Skeletal muscle tissue (tissue), 4 donors: Measurements from ENCODE around the gene NHSL1. TPM values are rescaled to one million over a fixed set of nuclear protein-coding genes. Genes with fewer than 3 reads are reported as not detected.

Experiments
- H3K27ac ChIP-seq: one replicate; pipeline ENCODE4 v1.7.0; 2013; ENCODE audit warnings: mild to moderate bottlenecking, low read depth, low read length, inconsistent platforms
- H3K27me3 ChIP-seq, 3 donors: one replicate each; pipeline ENCODE4 v1.7.0; 2013; ENCODE audit warnings: low read length in 3 of 3; ENCODE audit not compliant: control insufficient read depth in 3 of 3, insufficient read depth in 3 of 3
- H3K36me3 ChIP-seq, 3 donors: one replicate each; pipeline ENCODE4 v1.7.0; 2013; ENCODE audit warnings: low read length in 3 of 3; ENCODE audit not compliant: control insufficient read depth in 3 of 3, insufficient read depth in 3 of 3
- H3K4me1 ChIP-seq, 3 donors: one replicate each; pipeline ENCODE4 v1.7.0; 2013; ENCODE audit warnings: low read length in 3 of 3, mild to moderate bottlenecking in 3 of 3; ENCODE audit not compliant: control insufficient read depth in 3 of 3, insufficient read depth in 3 of 3
- H3K4me3 ChIP-seq, 3 donors: one replicate each; pipeline ENCODE4 v1.7.0; 2013; ENCODE audit warnings: low read length in 3 of 3
- H3K9ac ChIP-seq, 3 donors: one replicate each; pipeline ENCODE4 v1.7.0; 2013; ENCODE audit warnings: low read length in 3 of 3, mild to moderate bottlenecking in 3 of 3, moderate library complexity in 2 of 3, low read depth in 1 of 3
- H3K9me3 ChIP-seq, 3 donors: one replicate each; pipeline ENCODE4 v1.7.0; 2013; ENCODE audit warnings: low read length in 3 of 3; ENCODE audit not compliant: control insufficient read depth in 3 of 3
- total RNA-seq: library from RNA; depleted of rRNA; stranded (reverse); fragments of >200 nt; gene quantifications from one replicate; pipeline ENCODE4 v1.2.3, GENCODE V29; 2014
- donor health status: Osteomylitis.

Gene NHSL1
- total RNA-seq, 1 donor from 2014 or later: 25.1 TPM

DNA sequence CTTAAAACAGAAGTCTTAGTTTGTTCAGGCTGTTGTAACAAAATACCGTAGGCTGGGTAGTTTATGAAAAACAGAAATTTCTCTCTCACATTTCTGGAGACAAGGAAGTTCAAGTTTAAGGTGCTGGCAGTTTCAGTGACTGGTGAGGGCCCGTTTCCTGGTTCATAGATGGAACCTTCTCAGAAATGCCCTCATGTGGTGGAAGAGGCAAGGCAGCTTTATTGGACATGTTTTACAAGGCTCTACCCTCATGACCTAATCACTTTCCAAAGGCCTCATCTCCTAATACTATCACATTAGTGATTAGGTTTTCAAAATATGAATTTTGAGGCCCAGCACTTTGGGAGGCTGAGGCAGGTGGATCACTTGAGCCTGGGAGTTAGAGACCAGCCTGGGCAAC, 92.9 kb downstream of the NHSL1 start:
- H3K9ac ChIP-seq: no peak overlapping the region
- H3K4me3 ChIP-seq: no peak overlapping the region
- no peak overlapping the region for H3K27ac ChIP-seq
- no peaks in the 10 kb centered on the region for H3K9me3 ChIP-seq
- H3K27me3 ChIP-seq: no peaks in the 10 kb centered on the region
- H3K36me3 ChIP-seq: peaks cover 33 to 52% (median 43%) of the 10 kb centered on the region in 3 donors
- peaks cover 4 to 19% (median 10%) of the 10 kb centered on the region in 3 donors for H3K4me1 ChIP-seq

DNA sequence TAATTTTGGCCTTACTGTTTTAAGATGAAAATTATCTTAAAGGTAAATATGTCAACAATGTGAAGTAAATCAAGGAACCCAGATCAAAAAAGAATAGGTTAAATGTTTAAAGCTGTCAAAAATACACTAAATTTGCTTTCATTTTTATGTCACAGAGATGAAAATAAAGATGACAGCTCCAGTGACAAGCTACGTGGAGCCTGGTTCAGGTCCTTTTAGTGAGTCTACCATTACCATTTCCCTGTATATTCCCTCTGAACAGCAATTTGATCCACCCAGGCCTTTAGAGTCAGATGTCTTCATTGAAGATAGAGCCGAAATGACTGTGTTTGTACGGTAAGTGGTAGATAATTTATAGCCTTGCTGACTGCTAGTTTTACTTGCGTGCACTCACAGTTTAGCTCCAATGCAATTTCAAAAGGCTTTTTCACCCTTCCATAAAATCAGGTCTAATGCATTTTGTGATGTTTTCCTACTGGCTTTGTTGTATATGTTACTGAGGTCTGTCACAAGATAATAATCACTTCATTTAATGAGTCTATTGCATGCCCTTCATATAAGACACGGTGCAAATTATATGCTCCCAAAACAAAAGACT, 93.4 kb downstream of the NHSL1 start:
- Histone ChIP-seq H3K27me3 (no peaks in the 10 kb centered on the region), H3K4me3 (no peak overlapping the region), H3K9ac (no peak overlapping the region), H3K4me1 (peaks cover 4 to 19% (median 10%) of the 10 kb centered on the region in 3 donors), H3K36me3 (peaks cover 33 to 47% (median 38%) of the 10 kb centered on the region in 3 donors), H3K9me3 (no peaks in the 10 kb centered on the region), H3K27ac (no peak overlapping the region)

DNA sequence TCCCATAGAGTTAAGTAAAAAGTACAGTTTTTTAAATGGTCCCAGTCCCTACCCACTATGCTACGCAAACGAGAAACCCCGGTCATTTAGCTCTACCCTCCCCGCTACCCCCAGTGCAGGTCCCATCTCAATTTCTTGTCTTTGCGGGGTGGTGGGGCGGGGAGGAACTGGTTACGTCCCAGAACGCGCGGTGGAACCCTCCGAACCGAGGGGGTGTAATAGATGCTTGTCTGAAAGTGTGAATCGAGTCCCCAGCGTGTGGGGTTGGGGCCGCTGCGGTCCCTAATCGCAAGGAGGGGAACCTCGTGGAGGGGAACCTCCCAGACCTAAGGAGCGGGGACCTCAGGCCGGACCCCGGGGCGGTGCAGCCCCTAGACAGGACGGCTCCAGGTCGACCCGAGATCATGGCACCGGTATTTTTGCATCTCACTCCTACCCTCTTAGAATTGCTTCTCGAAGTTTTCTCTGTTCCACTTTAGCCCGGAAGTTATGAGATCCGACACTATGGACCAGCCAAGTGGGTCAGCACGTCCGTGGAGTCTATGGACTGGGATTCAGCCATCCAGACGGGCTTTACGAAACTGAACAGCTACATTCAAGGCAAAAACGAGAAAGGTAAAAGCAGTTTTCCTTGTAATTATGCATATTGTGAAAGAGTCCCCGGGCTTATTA, 94.5 kb downstream of the NHSL1 start:
- Histone ChIP-seq H3K4me3 (peak overlapping the region; percentile 82 to 87 (median 85)), H3K27me3 (no peaks in the 10 kb centered on the region), H3K9me3 (no peaks in the 10 kb centered on the region), H3K36me3 (peaks cover 33 to 37% (median 34%) of the 10 kb centered on the region in 3 donors), H3K9ac (peak overlapping the region; percentile 79 to 96 (median 95)), H3K4me1 (peaks cover 4 to 19% (median 10%) of the 10 kb centered on the region in 3 donors), H3K27ac (peak overlapping the region; percentile 93)

DNA sequence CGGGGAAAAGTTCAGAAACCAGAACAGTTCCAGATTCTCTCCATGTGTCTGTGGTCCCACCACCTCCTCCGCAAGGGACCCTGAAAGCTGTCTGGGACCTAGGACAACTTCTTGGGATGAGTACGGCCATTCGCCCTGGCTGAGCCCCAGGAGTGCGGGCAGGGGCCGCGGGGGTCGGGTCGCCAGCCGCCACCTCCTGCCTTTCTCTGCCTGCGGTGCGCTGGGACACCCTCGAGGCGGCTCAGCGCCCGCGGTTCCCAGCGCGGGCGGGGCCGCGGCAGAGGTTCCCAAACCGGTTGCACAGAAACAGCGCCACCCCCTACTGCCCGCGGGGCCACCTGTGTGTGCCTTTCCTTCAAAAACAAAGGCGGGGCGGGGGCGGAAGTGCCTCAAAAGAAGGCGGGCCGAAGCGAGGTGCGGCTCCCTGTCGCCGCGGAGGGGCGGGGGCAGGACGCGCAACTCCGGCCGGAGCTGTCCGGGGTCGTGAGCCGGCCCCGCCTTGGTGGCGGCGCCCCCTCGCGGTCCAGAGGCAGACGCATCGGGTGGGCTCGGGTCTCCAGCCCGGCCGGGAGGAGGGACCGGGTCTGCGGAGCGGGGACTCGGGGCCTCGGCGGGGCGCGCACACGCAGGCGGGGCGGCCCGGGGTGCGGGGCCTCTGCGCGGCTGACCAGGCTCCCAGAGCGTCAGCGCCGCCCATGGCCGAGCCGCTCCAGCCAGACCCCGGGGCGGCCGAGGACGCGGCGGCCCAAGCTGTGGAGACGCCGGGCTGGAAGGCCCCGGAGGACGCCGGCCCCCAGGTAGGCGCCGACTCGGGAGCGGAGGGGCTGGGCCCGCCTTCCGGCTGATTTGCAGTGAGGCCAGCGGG, 95.3 kb downstream of the NHSL1 start, which contains the start of gene HEBP2:
Gene HEBP2, plus strand, starts transcription at position 423 of the 865 bp plus-strand sequence. Its CDS starts 273 bp downstream, at position 696.
- Histone ChIP-seq H3K27me3 (no peaks in the 10 kb centered on the region), H3K36me3 (peaks cover 26 to 29% (median 26%) of the 10 kb centered on the region in 3 donors), H3K9me3 (no peaks in the 10 kb centered on the region), H3K4me3 (peak within 1 kb of the TSS; percentile 82 to 87 (median 85)), H3K9ac (peak within 1 kb of the TSS; percentile 88 to 96 (median 95)), H3K4me1 (peaks cover 4 to 19% (median 10%) of the 10 kb centered on the region in 3 donors), H3K27ac (peak within 1 kb of the TSS; percentile 93)

DNA sequence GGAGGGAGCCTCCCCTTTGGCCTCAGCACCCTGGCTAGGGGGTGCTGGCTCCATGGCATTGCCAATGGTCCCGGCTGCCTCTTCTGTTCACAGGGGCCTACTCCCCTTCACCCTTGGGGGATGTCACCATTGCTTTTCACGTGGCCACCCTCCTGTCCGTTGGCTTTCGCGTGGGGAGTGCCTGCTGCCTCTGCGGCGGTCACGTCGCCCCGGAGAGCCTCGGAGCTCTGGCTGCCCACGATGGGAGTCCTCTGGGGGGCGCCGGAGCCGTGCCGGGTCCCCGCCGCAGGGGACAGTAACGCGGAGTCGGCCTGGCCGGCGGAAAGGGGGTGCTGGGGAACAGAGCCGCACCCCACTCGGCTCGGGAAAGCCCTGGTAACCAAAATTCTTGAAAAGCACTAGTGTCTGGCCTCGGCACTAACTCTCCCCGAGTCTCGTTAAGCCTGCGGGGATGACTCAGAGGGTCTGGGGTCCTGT, 95.9 kb downstream of the NHSL1 start:
- peak overlapping the region; percentile 82 to 87 (median 85) for H3K4me3 ChIP-seq
- H3K27ac ChIP-seq: peak overlapping the region; percentile 93
- peaks cover 21 to 24% (median 21%) of the 10 kb centered on the region in 3 donors for H3K36me3 ChIP-seq

DNA sequence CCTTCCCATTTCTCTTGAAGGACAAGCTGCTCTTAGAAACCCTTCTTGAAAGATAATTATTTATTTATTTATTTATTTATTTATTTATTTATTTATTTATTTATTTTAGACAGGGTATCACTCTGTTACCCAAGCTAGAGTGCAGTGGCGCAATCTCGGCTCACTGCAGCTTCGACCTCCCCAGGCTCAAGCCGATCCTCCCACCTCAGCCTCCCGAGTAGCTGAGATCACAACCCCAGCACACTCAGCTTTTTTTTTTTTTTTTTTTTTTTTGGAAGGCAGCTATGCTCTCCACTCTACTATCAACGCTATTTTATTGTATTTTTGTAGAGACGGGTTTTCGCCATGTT, 96.5 kb downstream of the NHSL1 start:
- Histone ChIP-seq H3K9me3 (no peaks in the 10 kb centered on the region), H3K27me3 (no peaks in the 10 kb centered on the region), H3K9ac (peak overlapping the region in 1 of 3 donors; percentile 96), H3K4me1 (peaks cover 4 to 19% (median 10%) of the 10 kb centered on the region in 3 donors), H3K4me3 (peak overlapping the region; percentile 82 to 87 (median 85)), H3K27ac (peak overlapping the region; percentile 93), H3K36me3 (peaks cover 16 to 19% (median 16%) of the 10 kb centered on the region in 3 donors)

More for the DNA sequence above, 95.9 kb downstream of the NHSL1 start:
- peak overlapping the region; percentile 88 to 96 (median 95) for H3K9ac ChIP-seq
- no peaks in the 10 kb centered on the region for H3K9me3 ChIP-seq
- H3K4me1 ChIP-seq: peaks cover 4 to 19% (median 10%) of the 10 kb centered on the region in 3 donors
- no peaks in the 10 kb centered on the region for H3K27me3 ChIP-seq

DNA sequence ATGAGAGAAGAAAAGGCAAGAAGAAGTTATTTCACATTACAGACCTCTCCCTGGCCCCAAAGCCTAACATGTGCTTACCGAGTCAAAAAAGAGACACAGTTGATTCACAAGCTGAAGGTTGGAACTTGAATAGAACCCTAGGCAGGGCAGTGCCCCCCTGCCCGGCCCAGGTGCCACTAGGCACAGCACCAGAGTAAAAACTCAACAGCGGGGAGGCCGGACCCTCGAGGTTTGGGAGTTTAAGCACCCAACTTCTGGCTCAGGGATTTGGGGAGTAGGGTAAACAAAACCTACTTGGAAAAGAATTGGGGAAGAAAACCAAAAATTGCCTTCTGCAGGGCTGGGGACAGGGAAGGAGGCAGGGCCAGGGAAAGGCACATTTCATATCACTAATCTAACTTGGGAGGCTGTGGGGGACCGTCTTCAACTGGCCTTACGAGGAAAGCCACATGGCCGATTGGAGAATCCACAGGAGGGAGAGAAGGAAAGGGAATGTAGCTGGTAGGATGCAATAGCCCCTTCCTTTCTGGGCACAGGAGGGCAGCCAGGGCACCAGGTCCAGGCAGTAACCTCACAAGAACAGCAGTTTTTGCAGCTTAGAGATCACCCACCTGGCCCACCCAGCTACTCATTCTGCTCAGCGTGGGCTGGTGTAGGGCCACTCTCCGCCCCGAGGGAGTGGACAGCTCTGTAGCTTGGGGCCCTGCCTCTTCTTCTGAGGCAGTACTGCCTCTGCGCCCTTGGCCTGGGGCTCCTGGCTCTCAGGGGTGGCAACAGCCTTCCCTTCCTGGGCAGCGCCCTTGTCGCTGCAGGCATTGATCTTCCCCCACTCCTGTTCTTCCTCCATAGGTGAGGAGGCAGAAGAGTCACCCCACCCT, 97.1 kb downstream of the NHSL1 start:
- Histone ChIP-seq H3K36me3 (peaks cover 10 to 13% (median 11%) of the 10 kb centered on the region in 3 donors), H3K4me3 (no peak overlapping the region), H3K27me3 (no peaks in the 10 kb centered on the region), H3K9ac (no peak overlapping the region), H3K27ac (no peak overlapping the region), H3K4me1 (peaks cover 4 to 19% (median 10%) of the 10 kb centered on the region in 3 donors), H3K9me3 (no peaks in the 10 kb centered on the region)

DNA sequence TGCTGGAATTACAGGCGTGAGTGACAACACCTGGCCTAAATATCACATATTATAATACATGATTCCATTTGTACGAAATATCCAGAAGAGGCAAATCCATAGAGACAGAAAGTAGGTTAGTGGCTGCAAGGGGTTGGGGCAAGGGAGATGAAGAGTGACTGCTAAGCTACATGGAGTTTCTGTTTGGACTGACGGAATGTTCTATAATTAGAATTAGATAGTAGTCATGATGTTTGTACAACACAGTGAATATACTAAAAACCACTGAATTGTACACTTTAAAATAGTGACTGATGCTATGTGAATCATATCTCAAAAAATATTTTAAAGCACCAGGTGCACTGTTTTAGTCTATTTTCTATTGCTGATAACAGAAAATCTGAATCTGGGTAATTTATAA, 99.0 kb downstream of the NHSL1 start:
- H3K27ac ChIP-seq: no peak overlapping the region
- no peaks in the 10 kb centered on the region for H3K9me3 ChIP-seq

More for the DNA sequence above, 99.0 kb downstream of the NHSL1 start:
- H3K4me1 ChIP-seq: peaks cover 4 to 17% (median 10%) of the 10 kb centered on the region in 3 donors
- no peak overlapping the region for H3K9ac ChIP-seq
- H3K36me3 ChIP-seq: peaks cover 0 to under 1% (median 0%) of the 10 kb centered on the region in 3 donors
- no peak overlapping the region for H3K4me3 ChIP-seq
- no peaks in the 10 kb centered on the region for H3K27me3 ChIP-seq
